H9 (cell line): ENCODE results near the gene PRPF6. TPM values are rescaled to one million over a fixed set of nuclear protein-coding genes. Genes with fewer than 3 reads are reported as not detected.

Experiments used
- DNase-seq: peaks from one replicate; pipeline ENCODE4 v3.0.0-alpha.2; 2017
- H2AFZ ChIP-seq: one replicate; pipeline ENCODE4 v1.6.1; 2013; ENCODE audit warnings: mild to moderate bottlenecking, low read length, control low read depth, moderate library complexity
- H2AK5ac ChIP-seq: 2 replicates; pipeline ENCODE4 v1.6.1; 2013; ENCODE audit warnings: low read length, control low read depth, mixed read lengths; ENCODE audit not compliant: insufficient read length
- H2BK120ac ChIP-seq: one replicate; pipeline ENCODE4 v1.6.1; 2013; ENCODE audit warnings: low read depth, mild to moderate bottlenecking, low read length, control low read depth, inconsistent platforms; ENCODE audit not compliant: poor library complexity, severe bottlenecking
- H2BK12ac ChIP-seq: 2 replicates; pipeline ENCODE4 v1.6.1; 2013; ENCODE audit warnings: low read length, control low read depth, mixed read lengths, low read depth; ENCODE audit not compliant: insufficient read length
- H2BK15ac ChIP-seq: 2 replicates; pipeline ENCODE4 v1.6.1; 2013; ENCODE audit warnings: low read depth, low read length, control low read depth
- H2BK20ac ChIP-seq: one replicate; pipeline ENCODE4 v1.6.1; 2013; ENCODE audit warnings: low read depth, mild to moderate bottlenecking, low read length, control low read depth, inconsistent platforms; ENCODE audit not compliant: poor library complexity, severe bottlenecking
- H2BK5ac ChIP-seq: 2 replicates; pipeline ENCODE4 v1.6.1; 2013; ENCODE audit warnings: low read length, control low read depth, mixed read lengths; ENCODE audit not compliant: insufficient read length
- H3K14ac ChIP-seq: 2 replicates; pipeline ENCODE4 v1.6.1; 2013; ENCODE audit warnings: low read length, control low read depth; ENCODE audit not compliant: insufficient read depth
- H3K18ac ChIP-seq: 2 replicates; pipeline ENCODE4 v1.6.1; 2013; ENCODE audit warnings: low read depth, mild to moderate bottlenecking, mixed read lengths, low read length, control low read depth; ENCODE audit not compliant: insufficient read length
- H3K23ac ChIP-seq: 2 replicates; pipeline ENCODE4 v1.6.1; 2013; ENCODE audit warnings: low read length, control low read depth, mixed read lengths, low read depth; ENCODE audit not compliant: insufficient read length
- H3K23me2 ChIP-seq: 2 replicates; pipeline ENCODE4 v1.6.1; 2013; ENCODE audit warnings: low read depth, mild to moderate bottlenecking, mixed read lengths, low read length, control low read depth; ENCODE audit not compliant: insufficient read length, poor library complexity, severe bottlenecking
- H3K27ac ChIP-seq: 2 replicates; pipeline ENCODE4 v1.5.1; 2013; ENCODE audit warnings: low read length, control low read depth, mixed read lengths, low read depth; ENCODE audit not compliant: insufficient read length
- H3K27me3 ChIP-seq: 2 replicates; pipeline ENCODE4 v1.6.1; 2013; ENCODE audit warnings: low read length, control low read depth, inconsistent platforms; ENCODE audit not compliant: insufficient read depth
- H3K4ac ChIP-seq: 2 replicates; pipeline ENCODE4 v1.6.1; 2013; ENCODE audit warnings: low read depth, mild to moderate bottlenecking, control low read depth, inconsistent platforms, low read length, moderate library complexity
- H3K4me1 ChIP-seq: 2 replicates; pipeline ENCODE4 v1.6.1; 2013; ENCODE audit warnings: low read length, control low read depth, inconsistent platforms; ENCODE audit not compliant: insufficient read depth
- H3K4me2 ChIP-seq: 2 replicates; pipeline ENCODE4 v1.6.1; 2013; ENCODE audit warnings: low read length, control low read depth, mixed read lengths; ENCODE audit not compliant: insufficient read length, insufficient read depth
- H3K56ac ChIP-seq: 2 replicates; pipeline ENCODE4 v1.6.1; 2013; ENCODE audit warnings: low read depth, mild to moderate bottlenecking, mixed read lengths, low read length, control low read depth; ENCODE audit not compliant: insufficient read length
- H3K79me1 ChIP-seq: 2 replicates; pipeline ENCODE4 v1.6.1; 2013; ENCODE audit warnings: low read depth, mild to moderate bottlenecking, moderate library complexity, low read length, control low read depth, inconsistent platforms; ENCODE audit not compliant: insufficient read depth, poor library complexity, severe bottlenecking
- H3K79me2 ChIP-seq: 2 replicates; pipeline ENCODE4 v1.6.1; 2013; ENCODE audit warnings: low read length, control low read depth, inconsistent platforms; ENCODE audit not compliant: insufficient read depth
- H3K9ac ChIP-seq: 2 replicates; pipeline ENCODE4 v1.6.1; 2013; ENCODE audit warnings: low read length, control low read depth, mixed read lengths; ENCODE audit not compliant: insufficient read length; ENCODE audit errors: extremely low read depth
- H3K9me3 ChIP-seq: one replicate; pipeline ENCODE4 v1.6.1; 2013; ENCODE audit warnings: low read depth, low read length, inconsistent platforms; ENCODE audit not compliant: control insufficient read depth
- H3T11ph ChIP-seq: one replicate; pipeline ENCODE4 v1.6.1; 2013; ENCODE audit warnings: mild to moderate bottlenecking, low read length, control low read depth, inconsistent platforms
- H4K20me1 ChIP-seq: one replicate; pipeline ENCODE4 v1.6.1; 2013; ENCODE audit not compliant: control insufficient read depth, insufficient read length, insufficient read depth
- H4K5ac ChIP-seq: 2 replicates; pipeline ENCODE4 v1.6.1; 2013; ENCODE audit warnings: low read depth, mild to moderate bottlenecking, mixed read lengths, low read length, control low read depth; ENCODE audit not compliant: insufficient read length
- H4K8ac ChIP-seq: replicated peaks from 2 replicates; pipeline ENCODE4 v1.6.1; 2013; ENCODE audit warnings: low read length, control low read depth, mixed read lengths, low read depth; ENCODE audit not compliant: insufficient read length
- H4K91ac ChIP-seq: 2 replicates; pipeline ENCODE4 v1.6.1; 2013; ENCODE audit warnings: low read depth, mild to moderate bottlenecking, moderate library complexity, mixed read lengths, low read length, control low read depth; ENCODE audit not compliant: insufficient read length
- H3K27ac Mint-ChIP-seq, 3 experiments: 2 replicates in 2 of 3; 3 replicates in 1 of 3; pipeline ENCODE4 v1.8.0; 2020 to 2021; ENCODE audit warnings: mixed read lengths in 3 of 3, mild to moderate bottlenecking in 1 of 3, moderate library complexity in 1 of 3
- H3K27me3 Mint-ChIP-seq: 2 replicates; pipeline ENCODE4 v1.8.0; 2021; ENCODE audit warnings: low read depth, mild to moderate bottlenecking, moderate library complexity, mixed read lengths
- H3K36me3 Mint-ChIP-seq, 3 experiments: 2 replicates in 2 of 3; 3 replicates in 1 of 3; pipeline ENCODE4 v1.8.0; 2020 to 2021; ENCODE audit warnings: low read depth in 3 of 3, mixed read lengths in 3 of 3; ENCODE audit not compliant: insufficient read depth in 1 of 3
- H3K4me1 Mint-ChIP-seq, 2 experiments: 2 replicates each; pipeline ENCODE4 v1.8.0; 2020; ENCODE audit warnings: mixed read lengths in 2 of 2
- H3K4me3 Mint-ChIP-seq, 2 experiments: 2 replicates in 1 of 2; 3 replicates in 1 of 2; pipeline ENCODE4 v1.8.0; 2020 to 2021; ENCODE audit warnings: mild to moderate bottlenecking in 2 of 2, mixed read lengths in 2 of 2, moderate library complexity in 1 of 2
- H3K9me3 Mint-ChIP-seq, 2 experiments: 2 replicates in 1 of 2; 3 replicates in 1 of 2; pipeline ENCODE4 v1.8.0; 2020; ENCODE audit warnings: mild to moderate bottlenecking in 2 of 2, mixed read lengths in 2 of 2, moderate library complexity in 1 of 2
- CTCF ChIP-seq: fragments of 200-600 bp; sonication (generic); conservative IDR thresholded peaks from 3 replicates; pipeline ENCODE4 v1.8.0; 2021; ENCODE audit warnings: antibody characterized with exemption, mild to moderate bottlenecking
- WGBS: extraction: QIAGEN DNeasy Blood & Tissue Kit; methylation state at CpG from one replicate; pipeline ENCODE4 v1.1.7; 2013; ENCODE audit warnings: missing lambda C conversion rate, low lambda C conversion rate, mixed read lengths; ENCODE audit not compliant: insufficient read length; ENCODE audit errors: extremely low coverage; 5-methylcytosine and 5-hydroxymethylcytosine counted together
- total RNA-seq: library from RNA; stranded (reverse); gene quantifications from 2 replicates; pipeline ENCODE4 v1.2.1, GENCODE V29; 2021

PRPF6 gene
- total RNA-seq, 1 experiment from 2014 or later: 87.9 TPM

DNA sequence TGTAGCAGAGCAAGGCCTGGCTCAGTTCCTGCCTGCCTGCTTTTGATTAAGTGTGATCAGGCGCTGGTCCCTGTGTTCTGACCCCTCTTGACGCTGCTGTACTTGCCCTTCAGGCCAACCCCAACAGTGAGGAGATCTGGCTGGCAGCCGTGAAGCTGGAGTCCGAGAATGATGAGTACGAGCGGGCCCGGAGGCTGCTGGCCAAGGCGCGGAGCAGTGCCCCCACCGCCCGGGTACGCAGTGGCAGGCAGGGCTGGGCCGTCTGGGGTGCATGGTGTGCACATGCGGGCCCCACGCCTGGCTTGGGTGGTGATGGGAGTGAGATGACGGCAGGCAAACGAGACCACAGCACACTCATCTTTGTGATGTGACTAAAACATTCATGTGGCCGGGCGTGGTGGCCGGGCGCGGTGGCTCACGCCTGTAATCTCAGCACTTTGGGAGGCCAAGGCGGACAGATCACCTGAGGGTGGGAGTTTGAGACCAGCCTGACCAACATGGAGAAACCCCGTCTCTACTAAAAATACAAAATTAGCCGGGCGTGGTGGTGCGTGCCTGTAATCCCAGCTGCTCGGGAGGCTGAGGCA, 45.0 kb downstream of the PRPF6 start:
- Histone ChIP-seq H2BK20ac (no peak overlapping the region), H3K56ac (no peak overlapping the region), H3K4me1 (no peaks in the 10 kb centered on the region), H2BK12ac (no peak overlapping the region), H4K20me1 (no peaks in the 10 kb centered on the region), H2AFZ (no peak overlapping the region), H3K9me3 (no peaks in the 10 kb centered on the region), H3T11ph (no peak overlapping the region), H3K23me2 (no peaks in the 10 kb centered on the region), H3K4ac (no peak overlapping the region), H4K5ac (no peak overlapping the region), H3K23ac (no peak overlapping the region), H3K79me2 (no peaks in the 10 kb centered on the region), H3K27me3 (no peaks in the 10 kb centered on the region), H3K18ac (no peak overlapping the region), H3K27ac (no peak overlapping the region), H3K14ac (no peak overlapping the region), H4K91ac (no peak overlapping the region), H4K8ac (no peak overlapping the region), H2BK5ac (no peak overlapping the region), H2BK120ac (no peak overlapping the region), H2AK5ac (no peak overlapping the region), H3K79me1 (no peaks in the 10 kb centered on the region), H3K9ac (no peak overlapping the region), H2BK15ac (no peak overlapping the region), H3K4me2 (no peak overlapping the region)
- no peak for DNase-seq
- H3K36me3 Mint-ChIP-seq: peaks cover 46 to 91% (median 85%) of the 10 kb centered on the region in 3 experiments
- no peak for TF ChIP-seq CTCF
- H3K27me3 Mint-ChIP-seq: no peaks in the 10 kb centered on the region
- H3K9me3 Mint-ChIP-seq: no peaks in the 10 kb centered on the region; a peak in 1 of 5 replicates
- WGBS: no CpG with 5 or more reads among the region's 29 CpGs
- no peaks in the 10 kb centered on the region for H3K4me1 Mint-ChIP-seq
- H3K4me3 Mint-ChIP-seq: no peak overlapping the region
- no peak overlapping the region for H3K27ac Mint-ChIP-seq
